Sigmoid colon (tissue), 4 donors: ENCODE data around the gene MGAT5.

Experiments
- EP300 ChIP-seq, 4 donors: sonication (generic); formaldehyde crosslinking; IDR thresholded peaks; one replicate each; pipeline ENCODE4 v1.6.1; 2017; ENCODE audit warnings: antibody characterized with exemption in 4 of 4
- POLR2A ChIP-seq, 2 donors: fragments of 450-650 bp; IDR thresholded peaks; one replicate each; pipeline ENCODE4 v1.6.1; 2016; ENCODE audit warnings: antibody characterized with exemption in 2 of 2, mild to moderate bottlenecking in 2 of 2, moderate library complexity in 2 of 2
- TF ChIP-seq, protein P1 (sequence below), 4 experiments: fragments of 450-650 bp in 3 of 4; fragments of 200-600 bp in 1 of 4; IDR thresholded peaks; one replicate each; pipeline ENCODE4 v1.5.1; 2016 to 2019; ENCODE audit warnings: antibody characterized with exemption in 4 of 4, mild to moderate bottlenecking in 3 of 4, moderate library complexity in 2 of 4

DNA sequence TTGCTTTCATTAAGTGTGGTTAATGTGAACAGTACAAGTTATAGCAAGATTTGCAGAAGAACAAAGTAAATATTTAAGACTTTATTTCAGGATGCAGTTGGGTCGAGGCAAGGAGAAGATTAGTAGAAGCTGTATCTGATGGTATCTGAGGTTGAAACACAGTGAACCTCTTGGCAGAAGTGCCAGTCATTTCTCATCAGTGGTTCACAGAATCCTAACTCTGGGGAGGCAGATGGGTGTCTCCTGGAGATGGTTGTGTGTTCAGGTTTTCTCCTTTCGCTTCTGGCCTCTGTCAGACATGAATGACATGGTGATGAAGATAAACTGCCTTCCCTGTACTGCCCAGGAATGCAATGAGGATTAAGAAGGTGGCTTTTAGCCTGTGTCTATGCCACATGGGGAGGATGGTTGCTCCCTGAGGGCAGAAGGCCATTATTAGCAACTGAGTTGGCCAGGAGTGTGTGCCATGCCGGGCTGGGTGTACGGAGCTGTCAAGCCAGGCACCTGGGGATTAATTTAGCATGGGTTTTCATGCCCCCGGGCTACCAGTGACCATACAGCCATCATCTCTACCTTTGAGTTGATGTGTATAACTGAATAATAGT, 28.0 kb downstream of the MGAT5 start:
- TF ChIP-seq, protein P1, sequence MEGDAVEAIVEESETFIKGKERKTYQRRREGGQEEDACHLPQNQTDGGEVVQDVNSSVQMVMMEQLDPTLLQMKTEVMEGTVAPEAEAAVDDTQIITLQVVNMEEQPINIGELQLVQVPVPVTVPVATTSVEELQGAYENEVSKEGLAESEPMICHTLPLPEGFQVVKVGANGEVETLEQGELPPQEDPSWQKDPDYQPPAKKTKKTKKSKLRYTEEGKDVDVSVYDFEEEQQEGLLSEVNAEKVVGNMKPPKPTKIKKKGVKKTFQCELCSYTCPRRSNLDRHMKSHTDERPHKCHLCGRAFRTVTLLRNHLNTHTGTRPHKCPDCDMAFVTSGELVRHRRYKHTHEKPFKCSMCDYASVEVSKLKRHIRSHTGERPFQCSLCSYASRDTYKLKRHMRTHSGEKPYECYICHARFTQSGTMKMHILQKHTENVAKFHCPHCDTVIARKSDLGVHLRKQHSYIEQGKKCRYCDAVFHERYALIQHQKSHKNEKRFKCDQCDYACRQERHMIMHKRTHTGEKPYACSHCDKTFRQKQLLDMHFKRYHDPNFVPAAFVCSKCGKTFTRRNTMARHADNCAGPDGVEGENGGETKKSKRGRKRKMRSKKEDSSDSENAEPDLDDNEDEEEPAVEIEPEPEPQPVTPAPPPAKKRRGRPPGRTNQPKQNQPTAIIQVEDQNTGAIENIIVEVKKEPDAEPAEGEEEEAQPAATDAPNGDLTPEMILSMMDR (IDR thresholded peaks at IDR 0.05), result no peak
- no peak for TF ChIP-seq POLR2A (IDR thresholded peaks at IDR 0.05)
- no peak for TF ChIP-seq EP300 (IDR thresholded peaks at IDR 0.05)
